Endothelial cell of umbilical vein (primary cell): ENCODE data around the gene RNU7-1. TPM values are rescaled to one million over a fixed set of nuclear protein-coding genes. Genes with fewer than 3 reads are reported as not detected.
A peak's percentile ranks its signal among the peaks of the same experiment; 100 is the strongest.

Experiments used
- BruUV-seq: library from RNA; stranded (reverse); fragments of 400-500 nt; replicated peaks from 2 replicates; lab custom pipeline; 2021; lab: Mats Ljungman, UMichigan
- CTCF ChIA-PET: fragments of 300-600, 350-600 bp; sonication (Branson Sonifier 250); formaldehyde crosslinking; loops from one replicate; lab custom pipeline; 2021; ENCODE audit warnings: antibody characterized with exemption, inconsistent platforms; lab: Charles Lee
- POLR2A ChIA-PET: fragments of 300-600, 350-600 bp; sonication (Branson Sonifier 250); formaldehyde crosslinking; loops from one replicate; lab custom pipeline; 2021; ENCODE audit warnings: antibody characterized with exemption, inconsistent platforms; lab: Charles Lee
- DNase-seq: peaks from one replicate; pipeline ENCODE4 v3.0.0-alpha.2; 2011; ENCODE audit warnings: low read depth, low spot score
- FAIRE-seq: peaks from 2 replicates; lab custom pipeline; 2011; peaks lifted over from hg19 to GRCh38; lab: Jason Lieb, UNC
- H2AFZ ChIP-seq: 2 replicates; pipeline ENCODE4 v1.6.0; 2012; ENCODE audit warnings: low read depth, low read length, control low read depth, inconsistent platforms
- H3K27ac ChIP-seq: 2 replicates; pipeline ENCODE4 v1.5.1; 2011; ENCODE audit warnings: low read depth, mild to moderate bottlenecking, control low read depth, low read length, moderate library complexity; ENCODE audit not compliant: insufficient read depth
- H3K27me3 ChIP-seq, 2 experiments: 2 replicates each; pipeline versions ENCODE4 v1.6.0 to v1.6.1; 2011; ENCODE audit warnings: low read length in 2 of 2, mixed read lengths in 1 of 2; ENCODE audit not compliant: control insufficient read depth in 2 of 2, insufficient read depth in 2 of 2
- H3K36me3 ChIP-seq, 2 experiments: 2 replicates in 1 of 2; 3 replicates in 1 of 2; pipeline ENCODE4 v1.5.1; 2011; ENCODE audit warnings: low read length in 2 of 2, mild to moderate bottlenecking in 1 of 2, moderate library complexity in 1 of 2; ENCODE audit not compliant: control insufficient read depth in 2 of 2, insufficient read depth in 2 of 2; ENCODE audit errors: extremely low read depth in 1 of 2
- H3K4me1 ChIP-seq: 3 replicates; pipeline ENCODE4 v1.5.1; 2011; ENCODE audit warnings: mild to moderate bottlenecking, low read length; ENCODE audit not compliant: control insufficient read depth, insufficient read depth; ENCODE audit errors: extremely low read depth
- H3K4me2 ChIP-seq: 2 replicates; pipeline ENCODE4 v1.6.1; 2011; ENCODE audit warnings: low read length, control low read depth, mixed read lengths; ENCODE audit not compliant: insufficient read depth
- H3K4me3 ChIP-seq, 3 experiments: fragments of 200-600 bp in 1 of 3; sonication (generic), shearing (Covaris generic) in 1 of 3; replicated peaks in 1 of 3; 2 replicates each; pipeline ENCODE4 v1.5.1; 2011 to 2016; ENCODE audit warnings: control low read depth in 3 of 3, low read length in 3 of 3, mild to moderate bottlenecking in 2 of 3, inconsistent platforms in 1 of 3, low read depth in 1 of 3, moderate library complexity in 1 of 3; ENCODE audit not compliant: insufficient read depth in 1 of 3
- H3K79me2 ChIP-seq: 2 replicates; pipeline ENCODE4 v1.6.0; 2012; ENCODE audit warnings: low read length, inconsistent platforms; ENCODE audit not compliant: control insufficient read depth, insufficient read depth
- H3K9ac ChIP-seq: replicated peaks from 2 replicates; pipeline ENCODE3; 2011; ENCODE audit warnings: low read length, control low read depth; ENCODE audit not compliant: insufficient read depth; ENCODE audit errors: extremely low read depth
- H3K9me1 ChIP-seq: replicated peaks from 3 replicates; pipeline ENCODE4 v1.6.0; 2011; ENCODE audit warnings: mild to moderate bottlenecking, low read length; ENCODE audit not compliant: control insufficient read depth, insufficient read depth; ENCODE audit errors: extremely low read depth
- H3K9me3 ChIP-seq: replicated peaks from 2 replicates; pipeline ENCODE4 v1.5.1; 2012; ENCODE audit warnings: low read length, inconsistent platforms; ENCODE audit not compliant: control insufficient read depth, insufficient read depth
- H4K20me1 ChIP-seq: replicated peaks from 2 replicates; pipeline ENCODE3; 2011; ENCODE audit warnings: mild to moderate bottlenecking, low read length; ENCODE audit not compliant: control insufficient read depth, insufficient read depth; ENCODE audit errors: extremely low read depth
- CTCF ChIP-seq, 2 donors: IDR thresholded peaks; 1 replicate in 1 of 2; 2 replicates in 1 of 2; pipeline ENCODE4 v1.5.1; 2011; ENCODE audit warnings: low read length in 2 of 2, mild to moderate bottlenecking in 2 of 2, moderate library complexity in 2 of 2, control low read depth in 1 of 2, inconsistent platforms in 1 of 2, low read depth in 1 of 2; ENCODE audit not compliant: insufficient read depth in 1 of 2; ENCODE audit errors: extremely low read depth in 1 of 2
- EZH2 ChIP-seq: IDR thresholded peaks from 2 replicates; pipeline ENCODE4 v1.6.1; 2012; ENCODE audit warnings: borderline replicate concordance, low read depth, mild to moderate bottlenecking, moderate library complexity, low read length, inconsistent platforms; ENCODE audit not compliant: severe bottlenecking
- FOS ChIP-seq: IDR thresholded peaks from 2 replicates; pipeline ENCODE4 v1.6.1; 2011; ENCODE audit warnings: mild to moderate bottlenecking, low read length, moderate library complexity, borderline replicate concordance; ENCODE audit not compliant: insufficient read depth
- GATA2 ChIP-seq: IDR thresholded peaks from 2 replicates; pipeline ENCODE4 v1.7.0; 2011; ENCODE audit warnings: low read depth, mild to moderate bottlenecking, moderate library complexity, mixed read lengths, low read length; ENCODE audit not compliant: insufficient read length, insufficient read depth
- JUN ChIP-seq: IDR thresholded peaks from 2 replicates; pipeline ENCODE4 v1.6.1; 2011; ENCODE audit warnings: borderline replicate concordance, low read depth; ENCODE audit not compliant: insufficient read length, insufficient read depth
- MAX ChIP-seq: IDR thresholded peaks from 2 replicates; pipeline ENCODE4 v1.6.1; 2011; ENCODE audit not compliant: insufficient read depth, insufficient read length
- MYC ChIP-seq: IDR thresholded peaks from one replicate; pipeline ENCODE4 v1.6.1; 2011; ENCODE audit warnings: mild to moderate bottlenecking, low read depth, low read length
- POLR2A ChIP-seq: IDR thresholded peaks from 2 replicates; pipeline ENCODE4 v1.6.1; 2012; ENCODE audit warnings: low read depth, mild to moderate bottlenecking, control low read depth, low read length
- POLR2AphosphoS5 ChIP-seq: IDR thresholded peaks from 2 replicates; pipeline ENCODE4 v1.6.1; 2012; ENCODE audit warnings: low read depth, mild to moderate bottlenecking, control low read depth, low read length, moderate library complexity; ENCODE audit not compliant: insufficient read depth
- dilution Hi-C: fragments of 300-500 bp; cut with MboI; formaldehyde crosslinking; loops from one replicate; pipeline ENCODE4 v1.15.0; 2019; ENCODE audit warnings: low sequenced_read_pairs; ENCODE audit not compliant: extremely low pct_ligation_motif_present
- intact Hi-C: fragments of 100-400 bp; cut with micrococcal nuclease; formaldehyde crosslinking; loops from one replicate; pipeline ENCODE4 v1.10.0; 2022
- polyA plus RNA-seq, 4 experiments: library from polyadenylated mRNA; depleted of rRNA in 3 of 4; stranded (reverse) in 3 of 4; unstranded in 1 of 4; fragments of >200 nt; gene quantifications; 2 replicates each; pipeline versions ENCODE4 v1.2.1 to v1.2.3, GENCODE V29; 2011 to 2012; ENCODE audit warnings: missing spikeins in 1 of 4
- total RNA-seq: library from RNA; stranded (reverse); gene quantifications from 2 replicates; pipeline ENCODE4 v1.2.3, GENCODE V29; 2021

RNU7-1 gene
- total and polyA plus RNA-seq, 2 donors (not counting 3 experiments of a cell fraction or from before 2014, with no cell fraction given) = not detected

GRCh38 chr12:6943389-6943721 lies 261 bp upstream of the RNU7-1 start:
- peak overlapping the region; percentile 57 for H3K27ac ChIP-seq
- H3K4me1 ChIP-seq = peaks cover 16% of the 10 kb centered on the region
- ChIA-PET POLR2A (interaction anchor here (0.6 to 2.5 kb wide), 17 partner anchors 9 to 994 kb away, joined by 3 to 24 read pairs (median 5); partner anchors contain the start of genes C1RL, LPCAT3, PTMS and SPSB2), CTCF (interaction anchor here (1.1 to 6.0 kb wide), 12 partner anchors 9 to 694 kb away, joined by 3 to 124 read pairs (median 18); partner anchors contain the start of genes ATN1, C1R, C1RL and SPSB2)
- H3K4me3 ChIP-seq = peak overlapping the region in 1 of 3 experiments; percentile 5
- H4K20me1 ChIP-seq = no peaks in the 10 kb centered on the region
- DNase-seq (no peak), FAIRE-seq (peak; percentile 95)
- BruUV-seq = no TSS peak
- no peaks in the 10 kb centered on the region for H3K27me3 ChIP-seq
- peaks cover 0 to 16% of the 10 kb centered on the region in 2 experiments for H3K36me3 ChIP-seq
- H3K79me2 ChIP-seq = no peaks in the 10 kb centered on the region
- dilution Hi-C loops (no loop called here), intact Hi-C loops (loop anchor here (1.0 kb wide), 1 partner anchor 74 kb away; no protein-coding TSS in a partner anchor)
- no peaks in the 10 kb centered on the region for H3K9me1 ChIP-seq
- H3K9ac ChIP-seq = peak overlapping the region; percentile 74
- peak overlapping the region; percentile 73 for H3K4me2 ChIP-seq
- TF ChIP-seq POLR2AphosphoS5 (no peak), EZH2 (no peak), MYC (no peak), POLR2A (no peak), FOS (no peak), CTCF (IDR thresholded peaks at IDR 0.05; ENCODE audit: extremely low read depth in 1 of 2, insufficient read depth in 1 of 2, low read depth in 1 of 2, low read length in 2 of 2) (no peak), GATA2 (no peak), JUN (no peak), MAX (no peak)
- H2AFZ ChIP-seq = no peak overlapping the region
- H3K9me3 ChIP-seq = no peaks in the 10 kb centered on the region
